GM12864 (cell line): ENCODE measurements around the gene ANKRD13B.

Source experiments
- DNase-seq: peaks from one replicate; pipeline ENCODE4 v3.0.0-alpha.2; 2011; ENCODE audit warnings: low read depth
- H3K4me3 ChIP-seq: 2 replicates; pipeline ENCODE4 v1.5.1; 2011; ENCODE audit warnings: mild to moderate bottlenecking, low read depth, low read length, control low read depth
- CTCF ChIP-seq: IDR thresholded peaks from 2 replicates; pipeline ENCODE4 v1.5.1; 2011; ENCODE audit warnings: low read depth, mild to moderate bottlenecking, moderate library complexity, low read length, control low read depth, inconsistent platforms; ENCODE audit errors: missing control alignments

ANKRD13B gene

GRCh38 chr17:29588562-29589411 is 4.1 kb upstream of the ANKRD13B start:
- no peak for TF ChIP-seq CTCF
- no peak for DNase-seq
- peak overlapping the region; percentile 91 for H3K4me3 ChIP-seq

GRCh38 chr17:29589524-29590410 is 3.2 kb upstream of the ANKRD13B start, which contains the start of gene GIT1:
Gene GIT1, minus strand, starts transcription at chr17:29589648. Its CDS starts 270 bp downstream, at chr17:29589378.
- no peak for DNase-seq
- TF ChIP-seq CTCF, result no peak
- H3K4me3 ChIP-seq, result peak within 1 kb of the TSS; percentile 91

GRCh38 chr17:29590411-29591145 is 2.4 kb upstream of the ANKRD13B start:
- peak overlapping the region; percentile 61 for H3K4me3 ChIP-seq
- DNase-seq, result no peak
- TF ChIP-seq CTCF, result no peak

- H3K4me3 ChIP-seq, result no peak overlapping the region
- TF ChIP-seq CTCF, result no peak
- DNase-seq, result no peak
Measured at GRCh38 chr17:29591146-29591736, 1.7 kb upstream of the ANKRD13B start.

GRCh38 chr17:29591737-29592608 is 959 bp upstream of the ANKRD13B start:
- peak; percentile 95 for TF ChIP-seq CTCF
- H3K4me3 ChIP-seq, result no peak overlapping the region

More at GRCh38 chr17:29591737-29592608, 959 bp upstream of the ANKRD13B start:
- DNase-seq, result no peak
